ENCODE data around the gene ARNT2. TPM values are rescaled to one million over a fixed set of nuclear protein-coding genes. Genes with fewer than 3 reads are reported as not detected.

ARNT2 gene
- total and polyA plus RNA-seq, 2 experiments from 2014 or later, result 4.6 to 11.6 TPM

GRCh38 chr15:80482696-80483095 is 78.5 kb downstream of the ARNT2 start:
- TF ChIP-seq EZH2phosphoT487 (IDR thresholded peaks at IDR 0.05; ENCODE audit: unreplicated experiment) (no peak), ZNF331 (CRISPR knock-in tag; IDR thresholded peaks at IDR 0.05; ENCODE audit: low read depth) (no peak), NANOG (IDR thresholded peaks at IDR 0.05; ENCODE audit: borderline replicate concordance) (no peak), REST (IDR thresholded peaks at IDR 0.05; ENCODE audit: unreplicated experiment) (no peak), STAT1 (IDR thresholded peaks at IDR 0.05; ENCODE audit: unreplicated experiment) (no peak), EZH2 (IDR thresholded peaks at IDR 0.05; ENCODE audit: low read depth, unreplicated experiment) (no peak), JUNB (IDR thresholded peaks at IDR 0.05; ENCODE audit: unreplicated experiment) (no peak), POLR2AphosphoS5 (IDR thresholded peaks at IDR 0.05; ENCODE audit: low read depth) (no peak), ZNF114 (CRISPR knock-in tag; IDR thresholded peaks at IDR 0.05) (no peak), CREB1 (CRISPR knock-in tag; IDR thresholded peaks at IDR 0.05; ENCODE audit: low read depth) (no peak)
- TF ChIP-seq, protein P1, sequence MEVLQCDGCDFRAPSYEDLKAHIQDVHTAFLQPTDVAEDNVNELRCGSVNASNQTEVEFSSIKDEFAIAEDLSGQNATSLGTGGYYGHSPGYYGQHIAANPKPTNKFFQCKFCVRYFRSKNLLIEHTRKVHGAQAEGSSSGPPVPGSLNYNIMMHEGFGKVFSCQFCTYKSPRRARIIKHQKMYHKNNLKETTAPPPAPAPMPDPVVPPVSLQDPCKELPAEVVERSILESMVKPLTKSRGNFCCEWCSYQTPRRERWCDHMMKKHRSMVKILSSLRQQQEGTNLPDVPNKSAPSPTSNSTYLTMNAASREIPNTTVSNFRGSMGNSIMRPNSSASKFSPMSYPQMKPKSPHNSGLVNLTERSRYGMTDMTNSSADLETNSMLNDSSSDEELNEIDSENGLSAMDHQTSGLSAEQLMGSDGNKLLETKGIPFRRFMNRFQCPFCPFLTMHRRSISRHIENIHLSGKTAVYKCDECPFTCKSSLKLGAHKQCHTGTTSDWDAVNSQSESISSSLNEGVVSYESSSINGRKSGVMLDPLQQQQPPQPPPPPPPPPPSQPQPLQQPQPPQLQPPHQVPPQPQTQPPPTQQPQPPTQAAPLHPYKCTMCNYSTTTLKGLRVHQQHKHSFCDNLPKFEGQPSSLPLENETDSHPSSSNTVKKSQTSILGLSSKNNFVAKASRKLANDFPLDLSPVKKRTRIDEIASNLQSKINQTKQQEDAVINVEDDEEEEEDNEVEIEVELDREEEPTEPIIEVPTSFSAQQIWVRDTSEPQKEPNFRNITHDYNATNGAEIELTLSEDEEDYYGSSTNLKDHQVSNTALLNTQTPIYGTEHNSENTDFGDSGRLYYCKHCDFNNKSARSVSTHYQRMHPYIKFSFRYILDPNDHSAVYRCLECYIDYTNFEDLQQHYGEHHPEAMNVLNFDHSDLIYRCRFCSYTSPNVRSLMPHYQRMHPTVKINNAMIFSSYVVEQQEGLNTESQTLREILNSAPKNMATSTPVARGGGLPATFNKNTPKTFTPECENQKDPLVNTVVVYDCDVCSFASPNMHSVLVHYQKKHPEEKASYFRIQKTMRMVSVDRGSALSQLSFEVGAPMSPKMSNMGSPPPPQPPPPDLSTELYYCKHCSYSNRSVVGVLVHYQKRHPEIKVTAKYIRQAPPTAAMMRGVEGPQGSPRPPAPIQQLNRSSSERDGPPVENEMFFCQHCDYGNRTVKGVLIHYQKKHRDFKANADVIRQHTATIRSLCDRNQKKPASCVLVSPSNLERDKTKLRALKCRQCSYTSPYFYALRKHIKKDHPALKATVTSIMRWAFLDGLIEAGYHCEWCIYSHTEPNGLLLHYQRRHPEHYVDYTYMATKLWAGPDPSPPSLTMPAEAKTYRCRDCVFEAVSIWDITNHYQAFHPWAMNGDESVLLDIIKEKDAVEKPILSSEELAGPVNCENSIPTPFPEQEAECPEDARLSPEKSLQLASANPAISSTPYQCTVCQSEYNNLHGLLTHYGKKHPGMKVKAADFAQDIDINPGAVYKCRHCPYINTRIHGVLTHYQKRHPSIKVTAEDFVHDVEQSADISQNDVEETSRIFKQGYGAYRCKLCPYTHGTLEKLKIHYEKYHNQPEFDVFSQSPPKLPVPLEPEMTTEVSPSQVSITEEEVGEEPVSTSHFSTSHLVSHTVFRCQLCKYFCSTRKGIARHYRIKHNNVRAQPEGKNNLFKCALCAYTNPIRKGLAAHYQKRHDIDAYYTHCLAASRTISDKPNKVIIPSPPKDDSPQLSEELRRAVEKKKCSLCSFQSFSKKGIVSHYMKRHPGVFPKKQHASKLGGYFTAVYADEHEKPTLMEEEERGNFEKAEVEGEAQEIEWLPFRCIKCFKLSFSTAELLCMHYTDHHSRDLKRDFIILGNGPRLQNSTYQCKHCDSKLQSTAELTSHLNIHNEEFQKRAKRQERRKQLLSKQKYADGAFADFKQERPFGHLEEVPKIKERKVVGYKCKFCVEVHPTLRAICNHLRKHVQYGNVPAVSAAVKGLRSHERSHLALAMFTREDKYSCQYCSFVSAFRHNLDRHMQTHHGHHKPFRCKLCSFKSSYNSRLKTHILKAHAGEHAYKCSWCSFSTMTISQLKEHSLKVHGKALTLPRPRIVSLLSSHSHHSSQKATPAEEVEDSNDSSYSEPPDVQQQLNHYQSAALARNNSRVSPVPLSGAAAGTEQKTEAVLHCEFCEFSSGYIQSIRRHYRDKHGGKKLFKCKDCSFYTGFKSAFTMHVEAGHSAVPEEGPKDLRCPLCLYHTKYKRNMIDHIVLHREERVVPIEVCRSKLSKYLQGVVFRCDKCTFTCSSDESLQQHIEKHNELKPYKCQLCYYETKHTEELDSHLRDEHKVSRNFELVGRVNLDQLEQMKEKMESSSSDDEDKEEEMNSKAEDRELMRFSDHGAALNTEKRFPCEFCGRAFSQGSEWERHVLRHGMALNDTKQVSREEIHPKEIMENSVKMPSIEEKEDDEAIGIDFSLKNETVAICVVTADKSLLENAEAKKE (CRISPR knock-in tag; IDR thresholded peaks at IDR 0.05), result no peak
- TF ChIP-seq, protein P2, sequence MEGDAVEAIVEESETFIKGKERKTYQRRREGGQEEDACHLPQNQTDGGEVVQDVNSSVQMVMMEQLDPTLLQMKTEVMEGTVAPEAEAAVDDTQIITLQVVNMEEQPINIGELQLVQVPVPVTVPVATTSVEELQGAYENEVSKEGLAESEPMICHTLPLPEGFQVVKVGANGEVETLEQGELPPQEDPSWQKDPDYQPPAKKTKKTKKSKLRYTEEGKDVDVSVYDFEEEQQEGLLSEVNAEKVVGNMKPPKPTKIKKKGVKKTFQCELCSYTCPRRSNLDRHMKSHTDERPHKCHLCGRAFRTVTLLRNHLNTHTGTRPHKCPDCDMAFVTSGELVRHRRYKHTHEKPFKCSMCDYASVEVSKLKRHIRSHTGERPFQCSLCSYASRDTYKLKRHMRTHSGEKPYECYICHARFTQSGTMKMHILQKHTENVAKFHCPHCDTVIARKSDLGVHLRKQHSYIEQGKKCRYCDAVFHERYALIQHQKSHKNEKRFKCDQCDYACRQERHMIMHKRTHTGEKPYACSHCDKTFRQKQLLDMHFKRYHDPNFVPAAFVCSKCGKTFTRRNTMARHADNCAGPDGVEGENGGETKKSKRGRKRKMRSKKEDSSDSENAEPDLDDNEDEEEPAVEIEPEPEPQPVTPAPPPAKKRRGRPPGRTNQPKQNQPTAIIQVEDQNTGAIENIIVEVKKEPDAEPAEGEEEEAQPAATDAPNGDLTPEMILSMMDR (conservative IDR thresholded peaks at IDR 0.05; ENCODE audit: low read depth in 2 of 2), result no peak
- TF ChIP-seq, protein P3, sequence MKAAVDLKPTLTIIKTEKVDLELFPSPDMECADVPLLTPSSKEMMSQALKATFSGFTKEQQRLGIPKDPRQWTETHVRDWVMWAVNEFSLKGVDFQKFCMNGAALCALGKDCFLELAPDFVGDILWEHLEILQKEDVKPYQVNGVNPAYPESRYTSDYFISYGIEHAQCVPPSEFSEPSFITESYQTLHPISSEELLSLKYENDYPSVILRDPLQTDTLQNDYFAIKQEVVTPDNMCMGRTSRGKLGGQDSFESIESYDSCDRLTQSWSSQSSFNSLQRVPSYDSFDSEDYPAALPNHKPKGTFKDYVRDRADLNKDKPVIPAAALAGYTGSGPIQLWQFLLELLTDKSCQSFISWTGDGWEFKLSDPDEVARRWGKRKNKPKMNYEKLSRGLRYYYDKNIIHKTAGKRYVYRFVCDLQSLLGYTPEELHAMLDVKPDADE (IDR thresholded peaks at IDR 0.05), result no peak
- Histone ChIP-seq H3F3A (replicated peaks; ENCODE audit: low read depth) (no peaks in the 10 kb centered on the region), H3K27ac (ENCODE audit: low read depth) (no peak overlapping the region), H2AFZ (no peak overlapping the region), H3K4me1 (ENCODE audit: insufficient read depth) (peaks cover 10% of the 10 kb centered on the region), H3K4me2 (no peak overlapping the region), H3K79me2 (replicated peaks; ENCODE audit: insufficient read depth) (no peaks in the 10 kb centered on the region), H3K27me3 (ENCODE audit: insufficient read depth) (no peaks in the 10 kb centered on the region), H3K9me2 (ENCODE audit: insufficient read depth) (0 out of 2 replicates have a peak, but pooled peaks cover 11% of the 10 kb centered on the region), H3K36me3 (ENCODE audit: insufficient read depth) (no peaks in the 10 kb centered on the region), H4K20me1 (replicated peaks; ENCODE audit: insufficient read depth) (no peaks in the 10 kb centered on the region), H3K4me3 (no peak overlapping the region)
- no peaks in the 10 kb centered on the region; the same call in 2 of the 3 replicates for H3K9me3 Mint-ChIP-seq
- no peak overlapping the region for H3K4me3 Mint-ChIP-seq
- peaks cover 8% of the 10 kb centered on the region for H3K27me3 Mint-ChIP-seq (ENCODE audit: insufficient read depth, low read depth, poor library complexity)
- no peak overlapping the region for H3K27ac Mint-ChIP-seq
- H3K36me3 Mint-ChIP-seq (ENCODE audit: low read depth), result peaks cover 4% of the 10 kb centered on the region; the same call in 1 of the 3 replicates
- H3K4me1 Mint-ChIP-seq, result peaks cover 24% of the 10 kb centered on the region
- ATAC-seq (no peak), DNase-seq (ENCODE audit: low spot score) (no peak)
